ENCODE measurements around the gene PBX4.

The PBX4 gene

GRCh38 chr19:19597809-19598306 is 20.6 kb downstream of the PBX4 start:
- Histone ChIP-seq H3K36me3 (ENCODE audit: control insufficient read depth, insufficient read depth, low read length, severe bottlenecking) (no peaks in the 10 kb centered on the region), H3K27me3 (replicated peaks; ENCODE audit: control insufficient read depth, insufficient read depth, low read length) (no peaks in the 10 kb centered on the region), H3K9ac (ENCODE audit: low read length) (no peak overlapping the region), H3K4me3 (ENCODE audit: low read length) (no peak overlapping the region), H3K9me3 (ENCODE audit: control insufficient read depth, low read length) (no peaks in the 10 kb centered on the region), H3K4me1 (ENCODE audit: control insufficient read depth, insufficient read depth, low read length) (peaks cover 32% of the 10 kb centered on the region)
- no peak for DNase-seq (ENCODE audit: low read depth)

GRCh38 chr19:19595171-19595701 is 23.3 kb downstream of the PBX4 start:
- H3K9me3 ChIP-seq (ENCODE audit: control insufficient read depth, low read length) = no peaks in the 10 kb centered on the region
- peak overlapping the region; percentile 71 for H3K9ac ChIP-seq (ENCODE audit: low read length)
- peak overlapping the region; percentile 55 for H3K4me3 ChIP-seq (ENCODE audit: low read length)
- H3K36me3 ChIP-seq (ENCODE audit: control insufficient read depth, insufficient read depth, low read length, severe bottlenecking) = no peaks in the 10 kb centered on the region
- peaks cover 49% of the 10 kb centered on the region for H3K4me1 ChIP-seq (ENCODE audit: control insufficient read depth, insufficient read depth, low read length)
- peak; percentile 40 for DNase-seq (ENCODE audit: low read depth)
- no peaks in the 10 kb centered on the region for H3K27me3 ChIP-seq (replicated peaks; ENCODE audit: control insufficient read depth, insufficient read depth, low read length)

- Histone ChIP-seq H3K36me3 (ENCODE audit: control insufficient read depth, insufficient read depth, low read length, severe bottlenecking) (no peaks in the 10 kb centered on the region), H3K4me3 (ENCODE audit: low read length) (peak overlapping the region; percentile 17), H3K9me3 (ENCODE audit: control insufficient read depth, low read length) (no peaks in the 10 kb centered on the region), H3K27me3 (replicated peaks; ENCODE audit: control insufficient read depth, insufficient read depth, low read length) (no peaks in the 10 kb centered on the region), H3K4me1 (ENCODE audit: control insufficient read depth, insufficient read depth, low read length) (peaks cover 49% of the 10 kb centered on the region), H3K9ac (ENCODE audit: low read length) (peak overlapping the region; percentile 37)
- DNase-seq (ENCODE audit: low read depth) = no peak
Measured at GRCh38 chr19:19594381-19594780, 24.1 kb downstream of the PBX4 start.

- Histone ChIP-seq H3K9ac (ENCODE audit: low read length) (no peak overlapping the region), H3K27me3 (replicated peaks; ENCODE audit: control insufficient read depth, insufficient read depth, low read length) (no peaks in the 10 kb centered on the region), H3K4me3 (ENCODE audit: low read length) (no peak overlapping the region), H3K4me1 (ENCODE audit: control insufficient read depth, insufficient read depth, low read length) (peaks cover 49% of the 10 kb centered on the region), H3K9me3 (ENCODE audit: control insufficient read depth, low read length) (no peaks in the 10 kb centered on the region), H3K36me3 (ENCODE audit: control insufficient read depth, insufficient read depth, low read length, severe bottlenecking) (no peaks in the 10 kb centered on the region)
- no peak for DNase-seq (ENCODE audit: low read depth)
Measured at GRCh38 chr19:19592690-19593089, 25.8 kb downstream of the PBX4 start.

GRCh38 chr19:19591133-19591825 is 27.2 kb downstream of the PBX4 start:
- H3K4me1 ChIP-seq (ENCODE audit: control insufficient read depth, insufficient read depth, low read length) = peaks cover 38% of the 10 kb centered on the region
- H3K36me3 ChIP-seq (ENCODE audit: control insufficient read depth, insufficient read depth, low read length, severe bottlenecking) = no peaks in the 10 kb centered on the region
- no peaks in the 10 kb centered on the region for H3K9me3 ChIP-seq (ENCODE audit: control insufficient read depth, low read length)
- H3K4me3 ChIP-seq (ENCODE audit: low read length) = peak overlapping the region; percentile 62
- DNase-seq (ENCODE audit: low read depth) = peak; percentile 96
- H3K9ac ChIP-seq (ENCODE audit: low read length) = peak overlapping the region; percentile 87
- no peaks in the 10 kb centered on the region for H3K27me3 ChIP-seq (replicated peaks; ENCODE audit: control insufficient read depth, insufficient read depth, low read length)

- Histone ChIP-seq H3K4me3 (ENCODE audit: low read length) (no peak overlapping the region), H3K9me3 (ENCODE audit: control insufficient read depth, low read length) (no peaks in the 10 kb centered on the region), H3K36me3 (ENCODE audit: control insufficient read depth, insufficient read depth, low read length, severe bottlenecking) (no peaks in the 10 kb centered on the region), H3K9ac (ENCODE audit: low read length) (no peak overlapping the region), H3K4me1 (ENCODE audit: control insufficient read depth, insufficient read depth, low read length) (peaks cover 17% of the 10 kb centered on the region), H3K27me3 (replicated peaks; ENCODE audit: control insufficient read depth, insufficient read depth, low read length) (no peaks in the 10 kb centered on the region)
- no peak for DNase-seq (ENCODE audit: low read depth)
Measured at GRCh38 chr19:19588546-19588945, 29.9 kb downstream of the PBX4 start.

- DNase-seq (ENCODE audit: low read depth) = no peak
Measured at GRCh38 chr19:19587771-19588170, 30.7 kb downstream of the PBX4 start.

GRCh38 chr19:19584356-19584755 is 34.1 kb downstream of the PBX4 start:
- H3K27me3 ChIP-seq (replicated peaks; ENCODE audit: control insufficient read depth, insufficient read depth, low read length) = no peaks in the 10 kb centered on the region
- no peak overlapping the region for H3K9ac ChIP-seq (ENCODE audit: low read length)
- H3K4me3 ChIP-seq (ENCODE audit: low read length) = no peak overlapping the region

More at GRCh38 chr19:19587771-19588170, 30.7 kb downstream of the PBX4 start:
- peaks cover 17% of the 10 kb centered on the region for H3K4me1 ChIP-seq (ENCODE audit: control insufficient read depth, insufficient read depth, low read length)
- no peak overlapping the region for H3K9ac ChIP-seq (ENCODE audit: low read length)
- no peak overlapping the region for H3K4me3 ChIP-seq (ENCODE audit: low read length)
- H3K36me3 ChIP-seq (ENCODE audit: control insufficient read depth, insufficient read depth, low read length, severe bottlenecking) = no peaks in the 10 kb centered on the region
- no peaks in the 10 kb centered on the region for H3K9me3 ChIP-seq (ENCODE audit: control insufficient read depth, low read length)
- no peaks in the 10 kb centered on the region for H3K27me3 ChIP-seq (replicated peaks; ENCODE audit: control insufficient read depth, insufficient read depth, low read length)

GRCh38 chr19:19582471-19582870 is 36.0 kb downstream of the PBX4 start:
- H3K9me3 ChIP-seq (ENCODE audit: control insufficient read depth, low read length) = no peaks in the 10 kb centered on the region
- no peaks in the 10 kb centered on the region for H3K27me3 ChIP-seq (replicated peaks; ENCODE audit: control insufficient read depth, insufficient read depth, low read length)
- no peak overlapping the region for H3K9ac ChIP-seq (ENCODE audit: low read length)
- H3K36me3 ChIP-seq (ENCODE audit: control insufficient read depth, insufficient read depth, low read length, severe bottlenecking) = no peaks in the 10 kb centered on the region
- H3K4me3 ChIP-seq (ENCODE audit: low read length) = no peak overlapping the region
- H3K4me1 ChIP-seq (ENCODE audit: control insufficient read depth, insufficient read depth, low read length) = no peaks in the 10 kb centered on the region
- no peak for DNase-seq (ENCODE audit: low read depth)

More at GRCh38 chr19:19584356-19584755, 34.1 kb downstream of the PBX4 start:
- Histone ChIP-seq H3K36me3 (ENCODE audit: control insufficient read depth, insufficient read depth, low read length, severe bottlenecking) (no peaks in the 10 kb centered on the region), H3K4me1 (ENCODE audit: control insufficient read depth, insufficient read depth, low read length) (no peaks in the 10 kb centered on the region), H3K9me3 (ENCODE audit: control insufficient read depth, low read length) (no peaks in the 10 kb centered on the region)
- DNase-seq (ENCODE audit: low read depth) = no peak

- Histone ChIP-seq H3K4me1 (ENCODE audit: control insufficient read depth, insufficient read depth, low read length) (no peaks in the 10 kb centered on the region), H3K36me3 (ENCODE audit: control insufficient read depth, insufficient read depth, low read length, severe bottlenecking) (no peaks in the 10 kb centered on the region), H3K4me3 (ENCODE audit: low read length) (no peak overlapping the region), H3K27me3 (replicated peaks; ENCODE audit: control insufficient read depth, insufficient read depth, low read length) (no peaks in the 10 kb centered on the region), H3K9me3 (ENCODE audit: control insufficient read depth, low read length) (no peaks in the 10 kb centered on the region), H3K9ac (ENCODE audit: low read length) (no peak overlapping the region)
- no peak for DNase-seq (ENCODE audit: low read depth)
Measured at GRCh38 chr19:19581391-19581790, 37.1 kb downstream of the PBX4 start.

GRCh38 chr19:19580418-19580817 is 38.1 kb downstream of the PBX4 start:
- H3K4me1 ChIP-seq (ENCODE audit: control insufficient read depth, insufficient read depth, low read length) = no peaks in the 10 kb centered on the region
- H3K36me3 ChIP-seq (ENCODE audit: control insufficient read depth, insufficient read depth, low read length, severe bottlenecking) = no peaks in the 10 kb centered on the region
- no peak overlapping the region for H3K4me3 ChIP-seq (ENCODE audit: low read length)
- no peak overlapping the region for H3K9ac ChIP-seq (ENCODE audit: low read length)
- no peaks in the 10 kb centered on the region for H3K9me3 ChIP-seq (ENCODE audit: control insufficient read depth, low read length)
- no peaks in the 10 kb centered on the region for H3K27me3 ChIP-seq (replicated peaks; ENCODE audit: control insufficient read depth, insufficient read depth, low read length)
- DNase-seq (ENCODE audit: low read depth) = no peak
